OCI-LY3 (cell line): ENCODE data around the gene DERA.

Experiments used
- CTCF ChIP-seq: fragments of 200-600, 300-600 bp; sonication (generic); IDR thresholded peaks from 2 replicates; pipeline ENCODE4 v1.5.1; 2014; ENCODE audit warnings: antibody characterized with exemption, low read length, low read depth
- EZH2phosphoT487 ChIP-seq: fragments of 200-600 bp; shearing (Covaris generic); IDR thresholded peaks from 2 replicates; pipeline ENCODE4 v1.6.1; 2018; ENCODE audit warnings: antibody characterized with exemption, mixed run types, low read depth

DNA sequence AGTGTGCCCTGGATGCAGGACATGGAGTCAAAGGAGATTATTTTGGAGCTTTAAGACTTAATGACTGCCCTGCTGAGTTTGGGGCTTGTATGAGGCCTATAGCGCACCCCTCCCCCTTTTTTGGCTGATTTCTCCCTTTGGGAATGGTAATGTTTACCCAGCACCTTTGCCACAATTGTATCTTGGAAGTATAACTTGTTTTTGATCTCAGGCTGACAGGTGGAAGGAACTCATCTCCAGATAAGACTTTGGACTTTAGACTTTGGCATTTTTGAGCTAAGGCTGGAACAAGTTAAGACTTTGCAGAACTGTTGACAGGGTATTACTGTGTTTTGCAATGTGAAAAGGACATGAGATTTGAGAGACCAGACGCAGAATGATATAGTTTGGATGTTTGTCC, 110.5 kb downstream of the DERA start:
- TF ChIP-seq CTCF (no peak), EZH2phosphoT487 (no peak)
